H9 (cell line): Measurements from ENCODE around the gene CTNNA3. TPM values are rescaled to one million over a fixed set of nuclear protein-coding genes. Genes with fewer than 3 reads are reported as not detected.

Experiments used
- DNase-seq: peaks from one replicate; pipeline ENCODE4 v3.0.0-alpha.2; 2017
- H2AFZ ChIP-seq: one replicate; pipeline ENCODE4 v1.6.1; 2013; ENCODE audit warnings: mild to moderate bottlenecking, low read length, control low read depth, moderate library complexity
- H2AK5ac ChIP-seq: 2 replicates; pipeline ENCODE4 v1.6.1; 2013; ENCODE audit warnings: low read length, control low read depth, mixed read lengths; ENCODE audit not compliant: insufficient read length
- H2BK120ac ChIP-seq: one replicate; pipeline ENCODE4 v1.6.1; 2013; ENCODE audit warnings: low read depth, mild to moderate bottlenecking, low read length, control low read depth, inconsistent platforms; ENCODE audit not compliant: poor library complexity, severe bottlenecking
- H2BK12ac ChIP-seq: 2 replicates; pipeline ENCODE4 v1.6.1; 2013; ENCODE audit warnings: low read length, control low read depth, mixed read lengths, low read depth; ENCODE audit not compliant: insufficient read length
- H2BK15ac ChIP-seq: 2 replicates; pipeline ENCODE4 v1.6.1; 2013; ENCODE audit warnings: low read depth, low read length, control low read depth
- H2BK20ac ChIP-seq: one replicate; pipeline ENCODE4 v1.6.1; 2013; ENCODE audit warnings: low read depth, mild to moderate bottlenecking, low read length, control low read depth, inconsistent platforms; ENCODE audit not compliant: poor library complexity, severe bottlenecking
- H2BK5ac ChIP-seq: 2 replicates; pipeline ENCODE4 v1.6.1; 2013; ENCODE audit warnings: low read length, control low read depth, mixed read lengths; ENCODE audit not compliant: insufficient read length
- H3K14ac ChIP-seq: 2 replicates; pipeline ENCODE4 v1.6.1; 2013; ENCODE audit warnings: low read length, control low read depth; ENCODE audit not compliant: insufficient read depth
- H3K18ac ChIP-seq: 2 replicates; pipeline ENCODE4 v1.6.1; 2013; ENCODE audit warnings: low read depth, mild to moderate bottlenecking, mixed read lengths, low read length, control low read depth; ENCODE audit not compliant: insufficient read length
- H3K23ac ChIP-seq: 2 replicates; pipeline ENCODE4 v1.6.1; 2013; ENCODE audit warnings: low read length, control low read depth, mixed read lengths, low read depth; ENCODE audit not compliant: insufficient read length
- H3K23me2 ChIP-seq: 2 replicates; pipeline ENCODE4 v1.6.1; 2013; ENCODE audit warnings: low read depth, mild to moderate bottlenecking, mixed read lengths, low read length, control low read depth; ENCODE audit not compliant: insufficient read length, poor library complexity, severe bottlenecking
- H3K27ac ChIP-seq: 2 replicates; pipeline ENCODE4 v1.5.1; 2013; ENCODE audit warnings: low read length, control low read depth, mixed read lengths, low read depth; ENCODE audit not compliant: insufficient read length
- H3K27me3 ChIP-seq: 2 replicates; pipeline ENCODE4 v1.6.1; 2013; ENCODE audit warnings: low read length, control low read depth, inconsistent platforms; ENCODE audit not compliant: insufficient read depth
- H3K4ac ChIP-seq: 2 replicates; pipeline ENCODE4 v1.6.1; 2013; ENCODE audit warnings: low read depth, mild to moderate bottlenecking, control low read depth, inconsistent platforms, low read length, moderate library complexity
- H3K4me1 ChIP-seq: 2 replicates; pipeline ENCODE4 v1.6.1; 2013; ENCODE audit warnings: low read length, control low read depth, inconsistent platforms; ENCODE audit not compliant: insufficient read depth
- H3K4me2 ChIP-seq: 2 replicates; pipeline ENCODE4 v1.6.1; 2013; ENCODE audit warnings: low read length, control low read depth, mixed read lengths; ENCODE audit not compliant: insufficient read length, insufficient read depth
- H3K56ac ChIP-seq: 2 replicates; pipeline ENCODE4 v1.6.1; 2013; ENCODE audit warnings: low read depth, mild to moderate bottlenecking, mixed read lengths, low read length, control low read depth; ENCODE audit not compliant: insufficient read length
- H3K79me1 ChIP-seq: 2 replicates; pipeline ENCODE4 v1.6.1; 2013; ENCODE audit warnings: low read depth, mild to moderate bottlenecking, moderate library complexity, low read length, control low read depth, inconsistent platforms; ENCODE audit not compliant: insufficient read depth, poor library complexity, severe bottlenecking
- H3K79me2 ChIP-seq: 2 replicates; pipeline ENCODE4 v1.6.1; 2013; ENCODE audit warnings: low read length, control low read depth, inconsistent platforms; ENCODE audit not compliant: insufficient read depth
- H3K9ac ChIP-seq: 2 replicates; pipeline ENCODE4 v1.6.1; 2013; ENCODE audit warnings: low read length, control low read depth, mixed read lengths; ENCODE audit not compliant: insufficient read length; ENCODE audit errors: extremely low read depth
- H3K9me3 ChIP-seq: one replicate; pipeline ENCODE4 v1.6.1; 2013; ENCODE audit warnings: low read depth, low read length, inconsistent platforms; ENCODE audit not compliant: control insufficient read depth
- H3T11ph ChIP-seq: one replicate; pipeline ENCODE4 v1.6.1; 2013; ENCODE audit warnings: mild to moderate bottlenecking, low read length, control low read depth, inconsistent platforms
- H4K20me1 ChIP-seq: one replicate; pipeline ENCODE4 v1.6.1; 2013; ENCODE audit not compliant: control insufficient read depth, insufficient read length, insufficient read depth
- H4K5ac ChIP-seq: 2 replicates; pipeline ENCODE4 v1.6.1; 2013; ENCODE audit warnings: low read depth, mild to moderate bottlenecking, mixed read lengths, low read length, control low read depth; ENCODE audit not compliant: insufficient read length
- H4K8ac ChIP-seq: replicated peaks from 2 replicates; pipeline ENCODE4 v1.6.1; 2013; ENCODE audit warnings: low read length, control low read depth, mixed read lengths, low read depth; ENCODE audit not compliant: insufficient read length
- H4K91ac ChIP-seq: 2 replicates; pipeline ENCODE4 v1.6.1; 2013; ENCODE audit warnings: low read depth, mild to moderate bottlenecking, moderate library complexity, mixed read lengths, low read length, control low read depth; ENCODE audit not compliant: insufficient read length
- H3K27ac Mint-ChIP-seq, 3 experiments: 2 replicates in 2 of 3; 3 replicates in 1 of 3; pipeline ENCODE4 v1.8.0; 2020 to 2021; ENCODE audit warnings: mixed read lengths in 3 of 3, mild to moderate bottlenecking in 1 of 3, moderate library complexity in 1 of 3
- H3K27me3 Mint-ChIP-seq: 2 replicates; pipeline ENCODE4 v1.8.0; 2021; ENCODE audit warnings: low read depth, mild to moderate bottlenecking, moderate library complexity, mixed read lengths
- H3K36me3 Mint-ChIP-seq, 3 experiments: 2 replicates in 2 of 3; 3 replicates in 1 of 3; pipeline ENCODE4 v1.8.0; 2020 to 2021; ENCODE audit warnings: low read depth in 3 of 3, mixed read lengths in 3 of 3; ENCODE audit not compliant: insufficient read depth in 1 of 3
- H3K4me1 Mint-ChIP-seq, 2 experiments: 2 replicates each; pipeline ENCODE4 v1.8.0; 2020; ENCODE audit warnings: mixed read lengths in 2 of 2
- H3K4me3 Mint-ChIP-seq, 2 experiments: 2 replicates in 1 of 2; 3 replicates in 1 of 2; pipeline ENCODE4 v1.8.0; 2020 to 2021; ENCODE audit warnings: mild to moderate bottlenecking in 2 of 2, mixed read lengths in 2 of 2, moderate library complexity in 1 of 2
- H3K9me3 Mint-ChIP-seq, 2 experiments: 2 replicates in 1 of 2; 3 replicates in 1 of 2; pipeline ENCODE4 v1.8.0; 2020; ENCODE audit warnings: mild to moderate bottlenecking in 2 of 2, mixed read lengths in 2 of 2, moderate library complexity in 1 of 2
- CTCF ChIP-seq: fragments of 200-600 bp; sonication (generic); conservative IDR thresholded peaks from 3 replicates; pipeline ENCODE4 v1.8.0; 2021; ENCODE audit warnings: antibody characterized with exemption, mild to moderate bottlenecking
- WGBS: extraction: QIAGEN DNeasy Blood & Tissue Kit; methylation state at CpG from one replicate; pipeline ENCODE4 v1.1.7; 2013; ENCODE audit warnings: missing lambda C conversion rate, low lambda C conversion rate, mixed read lengths; ENCODE audit not compliant: insufficient read length; ENCODE audit errors: extremely low coverage; 5-methylcytosine and 5-hydroxymethylcytosine counted together
- total RNA-seq: library from RNA; stranded (reverse); gene quantifications from 2 replicates; pipeline ENCODE4 v1.2.1, GENCODE V29; 2021

Gene CTNNA3
- total RNA-seq, 1 experiment from 2014 or later, result 3.3 TPM

GRCh38 chr10:67550046-67550445 is 145.9 kb downstream of the CTNNA3 start:
- no peaks in the 10 kb centered on the region; the same call in 1 of the 2 replicates for H3K27me3 Mint-ChIP-seq
- Histone ChIP-seq H2BK15ac (no peak overlapping the region), H3K27ac (no peak overlapping the region), H3K9me3 (no peaks in the 10 kb centered on the region), H3K23ac (no peak overlapping the region), H3K79me2 (no peaks in the 10 kb centered on the region), H3K9ac (no peak overlapping the region), H4K5ac (no peak overlapping the region), H3K4me1 (no peaks in the 10 kb centered on the region), H3K4ac (no peak overlapping the region), H2BK5ac (no peak overlapping the region), H3K18ac (no peak overlapping the region), H3K23me2 (no peaks in the 10 kb centered on the region), H2BK20ac (no peak overlapping the region), H4K91ac (no peak overlapping the region), H4K8ac (no peak overlapping the region), H2AFZ (no peak overlapping the region), H3T11ph (no peak overlapping the region), H3K14ac (no peak overlapping the region), H2BK12ac (no peak overlapping the region), H3K4me2 (no peak overlapping the region), H2AK5ac (no peak overlapping the region), H3K56ac (no peak overlapping the region), H3K27me3 (no peaks in the 10 kb centered on the region), H3K79me1 (no peaks in the 10 kb centered on the region), H4K20me1 (no peaks in the 10 kb centered on the region), H2BK120ac (no peak overlapping the region)
- no peak overlapping the region for H3K27ac Mint-ChIP-seq
- H3K4me1 Mint-ChIP-seq, result no peaks in the 10 kb centered on the region
- no peak overlapping the region for H3K4me3 Mint-ChIP-seq
- no peaks in the 10 kb centered on the region for H3K36me3 Mint-ChIP-seq
- H3K9me3 Mint-ChIP-seq, result peaks cover 5 to 8% of the 10 kb centered on the region in 2 experiments; a peak in 4 of 5 replicates
- no CpG with 5 or more reads among the region's 2 CpGs for WGBS
- TF ChIP-seq CTCF, result no peak
- DNase-seq, result no peak
